PFSK-1 (cell line): ENCODE measurements around the gene VOPP1.

Experiments used
- FOXP2 ChIP-seq: optimal IDR thresholded peaks from 2 replicates; pipeline ENCODE3; 2011; ENCODE audit warnings: borderline replicate concordance, control low read depth, inconsistent platforms; ENCODE audit not compliant: insufficient read depth; ENCODE audit errors: extremely low read length, extremely low read depth
- POLR2AphosphoS5 ChIP-seq: IDR thresholded peaks from 2 replicates; pipeline ENCODE4 v1.6.1; 2012; ENCODE audit warnings: low read depth, mild to moderate bottlenecking, control low read depth, low read length, moderate library complexity
- REST ChIP-seq, 2 experiments: IDR thresholded peaks; 2 replicates each; pipeline versions ENCODE4 v1.6.1 to v1.8.0; 2011 to 2012; ENCODE audit warnings: low read depth in 2 of 2, low read length in 2 of 2, control low read depth in 1 of 2, inconsistent platforms in 1 of 2, mild to moderate bottlenecking in 1 of 2, moderate library complexity in 1 of 2; ENCODE audit not compliant: insufficient read depth in 1 of 2
- SIN3A ChIP-seq: IDR thresholded peaks from 2 replicates; pipeline ENCODE4 v1.6.1; 2012; ENCODE audit warnings: mild to moderate bottlenecking, low read length, moderate library complexity, borderline replicate concordance; ENCODE audit not compliant: insufficient read depth
- TAF1 ChIP-seq: IDR thresholded peaks from 2 replicates; pipeline ENCODE4 v1.6.1; 2012; ENCODE audit warnings: low read length, control low read depth, borderline replicate concordance; ENCODE audit not compliant: insufficient read depth

VOPP1 gene

GRCh38 chr7:55518836-55519235 is 53.5 kb downstream of the VOPP1 start:
- no peak for TF ChIP-seq SIN3A
- no peak for TF ChIP-seq FOXP2
- no peak for TF ChIP-seq REST (IDR thresholded peaks at IDR 0.05; ENCODE audit: insufficient read depth in 1 of 2, low read depth in 2 of 2, low read length in 2 of 2)
- no peak for TF ChIP-seq POLR2AphosphoS5
- no peak for TF ChIP-seq TAF1

DNA sequence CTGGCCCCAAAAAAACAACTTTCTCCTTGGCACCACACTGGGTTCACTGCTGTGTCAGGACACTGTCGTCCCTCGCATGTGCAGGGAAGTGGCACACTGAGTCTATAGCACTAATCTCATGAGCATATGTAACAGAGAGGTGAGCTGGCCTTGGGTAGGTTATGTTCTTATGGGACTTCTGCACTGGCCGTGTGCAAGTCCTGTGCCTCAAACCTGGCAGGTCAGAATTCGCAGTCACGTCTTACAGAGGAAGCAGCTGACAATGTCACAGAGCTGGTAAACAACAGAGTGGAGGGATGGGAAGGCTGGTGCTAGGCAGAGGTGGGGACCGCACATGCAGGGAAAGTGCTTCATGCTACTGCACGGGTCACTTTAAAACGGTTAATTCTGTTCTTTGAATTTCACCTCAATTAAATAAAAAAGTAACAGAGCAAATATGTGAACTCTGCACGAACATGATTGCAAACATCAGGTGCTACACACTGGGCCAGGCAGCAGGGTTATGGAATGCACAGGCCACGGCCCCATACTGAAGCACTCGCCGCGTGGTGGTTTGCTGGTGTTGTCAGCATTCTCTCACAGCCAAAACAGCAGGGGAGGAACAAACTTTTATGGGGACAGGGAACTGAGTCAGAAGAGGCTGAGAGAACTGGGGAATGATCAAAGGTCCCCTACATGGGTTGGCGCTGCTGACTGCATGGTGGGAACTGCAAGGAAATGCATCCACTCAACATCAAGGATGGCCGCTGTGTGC is 54.2 kb downstream of the VOPP1 start:
- TF ChIP-seq FOXP2 (no peak), TAF1 (no peak), SIN3A (no peak), REST (IDR thresholded peaks at IDR 0.05; ENCODE audit: insufficient read depth in 1 of 2, low read depth in 2 of 2, low read length in 2 of 2) (no peak), POLR2AphosphoS5 (no peak)

- TF ChIP-seq TAF1 (no peak), REST (IDR thresholded peaks at IDR 0.05; ENCODE audit: insufficient read depth in 1 of 2, low read depth in 2 of 2, low read length in 2 of 2) (no peak), SIN3A (no peak), FOXP2 (no peak), POLR2AphosphoS5 (no peak)
Observed at GRCh38 chr7:55517191-55517633, 55.1 kb downstream of the VOPP1 start.

GRCh38 chr7:55516409-55516808 is 55.9 kb downstream of the VOPP1 start:
- TF ChIP-seq TAF1, result no peak
- no peak for TF ChIP-seq POLR2AphosphoS5
- no peak for TF ChIP-seq REST (IDR thresholded peaks at IDR 0.05; ENCODE audit: insufficient read depth in 1 of 2, low read depth in 2 of 2, low read length in 2 of 2)
- no peak for TF ChIP-seq FOXP2
- TF ChIP-seq SIN3A, result no peak
